ENCODE results near the gene ATG2A.

The ATG2A gene

DNA sequence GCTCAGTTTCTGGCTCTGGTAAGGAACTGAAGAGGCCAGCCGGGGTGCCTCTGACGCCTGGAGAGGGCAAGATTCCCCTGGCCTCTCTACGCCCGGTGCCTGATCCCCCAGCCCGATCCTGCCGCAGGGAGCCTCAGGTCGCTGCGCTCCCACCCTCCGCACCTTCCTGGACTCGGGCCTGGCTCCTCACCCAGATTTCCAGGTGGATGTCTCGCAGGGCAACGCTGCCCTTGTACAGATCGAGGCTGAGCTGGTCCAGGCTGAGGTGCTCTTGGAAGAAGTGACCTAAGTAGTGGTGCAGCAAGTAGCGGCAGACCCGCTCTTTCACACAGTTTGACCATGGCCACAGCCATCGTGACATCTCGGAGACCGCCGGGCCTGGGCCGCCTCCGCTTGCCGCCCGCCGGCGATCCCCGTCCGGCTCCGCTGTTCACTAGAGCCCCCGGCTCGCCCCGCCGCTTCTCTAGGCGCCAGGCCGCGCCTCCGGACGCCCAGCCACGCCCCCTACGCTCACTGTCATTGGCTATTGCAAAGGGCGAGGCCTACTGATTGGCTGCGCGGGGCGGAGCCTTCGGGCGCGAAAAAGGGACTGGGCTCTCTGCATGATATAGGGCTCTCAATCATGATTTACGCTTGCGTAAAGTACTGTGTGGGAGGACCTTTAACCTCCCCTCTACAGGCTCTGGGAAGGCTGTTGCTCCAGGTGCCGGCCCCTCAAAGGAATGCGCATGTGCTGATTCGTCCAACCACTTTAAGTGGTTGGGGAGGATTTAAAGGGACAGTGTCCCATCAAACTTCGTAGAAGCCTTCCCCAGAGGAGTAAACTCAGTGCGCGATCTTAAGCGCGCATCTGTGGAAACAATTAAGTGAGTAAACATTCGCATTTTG is at the start of gene ATG2A:
Gene ATG2A (minus strand): TSS at position 435 of the 888 bp plus-strand sequence. CDS start 74 bp downstream, at position 361.
- DNase-seq, result peak; percentile 100

DNA sequence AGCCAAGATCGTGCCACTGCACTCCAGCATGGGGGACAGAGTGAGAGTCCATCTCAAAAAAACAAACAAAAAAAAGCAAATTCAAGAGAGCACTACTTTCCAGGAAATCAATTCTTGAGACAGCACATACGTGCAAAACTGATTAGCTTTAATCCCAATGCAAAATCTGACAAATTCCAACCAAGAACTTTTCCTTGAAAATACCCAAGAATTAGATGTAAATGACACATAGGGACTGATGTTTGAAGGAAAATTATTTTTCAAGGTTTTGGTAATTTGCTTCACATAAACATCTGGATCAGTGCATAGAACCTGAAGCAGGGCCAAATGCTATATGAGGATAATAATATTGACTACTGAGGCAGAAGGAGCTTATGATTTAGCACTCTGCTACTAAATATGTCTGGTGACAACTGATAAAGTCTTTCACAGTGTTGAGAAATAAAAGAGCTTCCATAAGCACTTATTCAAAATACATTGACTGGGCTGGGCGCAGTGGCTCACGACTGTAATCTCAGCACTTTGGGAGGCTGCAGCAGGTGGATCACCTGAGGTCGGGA is 46.1 kb upstream of the ATG2A start:
- DNase-seq, result no peak

DNA sequence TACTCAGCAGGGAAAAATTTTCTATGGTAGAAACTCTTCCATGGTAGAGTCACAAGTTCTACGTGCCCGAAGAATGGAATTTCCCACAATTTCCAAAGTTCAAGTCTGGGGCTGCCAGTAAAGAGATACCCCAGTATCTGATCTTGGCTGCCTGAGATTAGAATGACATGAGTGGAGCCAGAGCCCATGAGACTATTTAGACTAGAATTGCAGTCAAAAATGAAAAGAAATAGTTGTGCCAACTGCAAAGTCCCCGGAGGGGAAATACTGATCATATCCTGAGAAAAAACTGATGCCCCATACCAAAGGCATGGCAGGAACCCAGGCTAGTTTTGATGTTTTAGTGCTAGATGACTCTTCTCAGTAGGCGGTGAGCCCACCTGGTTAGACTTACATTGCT is 43.7 kb upstream of the ATG2A start:
- no peak for DNase-seq

DNA sequence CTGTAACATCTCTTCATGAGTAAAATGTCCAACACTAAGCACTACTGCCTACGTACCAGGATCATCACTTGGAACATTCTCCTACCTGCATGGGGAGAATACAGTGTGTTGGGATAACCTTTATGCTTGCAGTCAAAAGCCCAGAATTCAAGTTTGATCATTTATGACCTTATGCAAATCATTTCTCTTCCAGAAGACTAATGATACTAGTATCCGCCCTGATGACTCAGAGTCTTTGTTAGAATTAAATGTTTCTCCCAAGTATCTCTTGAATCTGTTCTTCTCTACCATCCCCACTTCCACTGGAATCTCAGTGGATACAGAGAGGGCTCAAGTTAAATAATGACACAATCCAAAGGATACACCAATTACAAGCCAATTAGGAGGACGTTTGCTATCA is 42.5 kb upstream of the ATG2A start:
- no peak for DNase-seq

DNA sequence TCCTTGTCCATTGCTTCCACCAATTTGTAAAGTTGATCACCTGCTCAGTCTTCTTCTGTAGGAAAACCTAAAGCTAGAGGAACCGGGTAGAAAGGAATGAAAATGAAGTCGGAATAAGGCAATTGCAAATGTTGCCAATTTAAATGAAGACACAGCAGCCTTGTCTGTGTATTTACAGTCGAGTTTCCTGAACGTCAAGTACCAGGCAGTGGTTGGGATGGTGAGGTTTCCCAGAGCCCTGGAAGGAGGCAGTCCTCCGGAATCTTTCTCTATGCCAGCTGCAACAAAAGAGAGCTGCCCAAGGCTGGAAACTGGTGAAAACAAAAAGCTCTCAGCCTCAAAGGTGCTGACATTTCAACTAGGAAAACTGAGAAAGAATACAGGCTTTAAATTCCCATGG is 37.2 kb upstream of the ATG2A start:
- DNase-seq, result no peak

DNA sequence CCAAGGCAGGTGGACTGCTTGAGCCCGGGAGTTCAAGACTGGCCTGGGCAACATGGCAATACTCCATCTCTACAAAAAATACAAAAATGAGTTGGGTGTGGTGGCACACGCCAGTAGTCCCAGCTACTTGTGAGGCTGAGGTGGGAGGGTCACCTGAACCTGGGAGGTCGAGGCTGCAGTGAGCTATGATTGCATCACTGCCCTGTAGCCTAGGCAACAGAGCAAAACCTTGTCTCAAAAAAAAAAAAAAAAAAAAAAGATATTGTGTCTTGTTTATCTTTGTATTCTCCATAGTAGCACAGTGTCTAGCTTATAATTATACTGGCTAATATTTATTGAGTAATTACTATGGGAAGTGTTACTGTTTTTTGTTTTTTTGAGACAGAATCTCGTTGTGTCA is 34.5 kb upstream of the ATG2A start:
- no peak for DNase-seq

DNA sequence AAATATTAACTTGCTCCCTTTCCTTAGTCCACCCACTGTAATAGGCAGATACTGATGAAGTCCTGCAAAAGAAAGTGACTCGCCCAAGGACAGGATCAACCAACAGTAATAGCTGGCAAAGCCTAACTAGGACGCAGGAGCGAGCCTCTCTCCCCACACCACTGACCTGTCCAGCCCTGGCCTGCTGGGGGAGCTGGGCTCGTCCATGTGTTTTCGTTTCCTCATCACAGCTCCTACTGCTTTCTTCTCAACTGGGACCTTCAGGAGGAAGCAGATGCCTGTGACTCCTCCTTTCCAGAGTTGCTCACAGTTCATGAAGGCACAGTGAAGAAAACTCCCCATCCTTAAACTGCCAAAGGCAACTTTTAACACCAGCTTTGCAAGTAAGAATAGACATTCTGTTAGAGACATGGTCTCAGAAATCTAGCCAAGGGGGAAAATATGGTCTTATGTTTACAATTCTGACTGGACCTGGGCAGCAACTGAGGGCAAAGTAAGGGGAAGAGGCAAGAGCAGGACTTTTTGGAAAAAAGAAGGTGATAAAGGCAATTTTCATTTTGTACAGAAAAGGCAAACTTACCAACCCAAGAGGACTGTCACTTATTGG is 30.3 kb upstream of the ATG2A start:
- DNase-seq, result no peak

DNA sequence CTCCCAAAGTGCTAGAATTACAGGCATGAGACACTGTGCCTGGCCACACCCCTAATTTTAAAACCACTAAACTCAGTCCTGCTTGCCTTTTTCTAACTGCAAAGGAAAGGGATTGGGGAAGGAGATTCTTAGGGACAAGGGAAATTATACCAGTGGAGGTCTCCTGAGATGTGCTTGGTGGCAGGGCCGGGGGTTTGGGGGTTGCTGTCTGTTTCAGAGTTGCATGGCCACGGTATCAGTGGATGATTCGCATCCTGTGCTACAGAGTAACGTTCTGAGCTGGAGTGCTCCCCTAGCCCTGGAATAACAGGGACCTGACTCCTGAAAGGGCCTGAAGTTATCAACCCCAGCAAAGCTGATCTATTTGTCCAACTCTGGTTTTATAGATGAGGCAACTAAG is 19.5 kb upstream of the ATG2A start:
- no peak for DNase-seq

DNA sequence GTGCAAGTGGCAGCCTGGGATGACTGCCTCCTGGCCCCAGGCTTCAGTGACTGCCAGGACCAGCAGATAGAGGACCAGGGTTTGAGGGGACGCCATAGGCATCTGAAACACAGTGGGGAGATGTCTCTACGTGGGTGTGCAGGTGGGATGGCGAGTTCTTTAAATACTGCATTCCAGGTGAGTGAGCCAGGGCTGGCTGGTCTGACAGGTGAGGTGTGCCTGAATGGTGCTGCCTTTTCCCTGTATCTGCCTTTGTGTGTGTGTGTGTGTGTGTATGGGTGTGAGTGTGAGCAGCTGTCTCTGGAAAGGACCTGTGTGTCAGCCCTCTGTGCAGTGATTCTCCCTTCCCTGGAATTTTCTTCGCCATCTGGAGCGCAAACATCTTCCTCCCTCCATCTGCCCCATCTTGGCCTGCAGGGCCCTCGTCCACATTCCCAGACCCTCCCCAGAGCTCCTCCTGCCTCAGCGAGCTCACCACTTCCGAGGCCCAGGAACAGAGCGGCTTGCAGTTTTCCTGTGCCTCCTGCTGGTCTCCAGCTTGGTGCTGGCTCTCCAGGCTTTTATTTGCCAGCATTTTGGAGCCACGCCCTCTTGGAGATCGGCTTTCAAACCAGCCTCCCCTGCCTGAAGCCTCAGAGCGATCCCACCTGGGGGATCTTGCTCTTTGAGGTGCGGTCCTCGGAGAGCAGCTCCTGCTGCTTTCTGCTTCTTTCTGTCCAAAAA is 18.5 kb upstream of the ATG2A start, which contains the start of gene GPHA2:
Gene GPHA2 (minus strand): TSS at position 535 of the 723 bp plus-strand sequence. CDS start 433 bp downstream, at position 102.
- peak; percentile 91 for DNase-seq

DNA sequence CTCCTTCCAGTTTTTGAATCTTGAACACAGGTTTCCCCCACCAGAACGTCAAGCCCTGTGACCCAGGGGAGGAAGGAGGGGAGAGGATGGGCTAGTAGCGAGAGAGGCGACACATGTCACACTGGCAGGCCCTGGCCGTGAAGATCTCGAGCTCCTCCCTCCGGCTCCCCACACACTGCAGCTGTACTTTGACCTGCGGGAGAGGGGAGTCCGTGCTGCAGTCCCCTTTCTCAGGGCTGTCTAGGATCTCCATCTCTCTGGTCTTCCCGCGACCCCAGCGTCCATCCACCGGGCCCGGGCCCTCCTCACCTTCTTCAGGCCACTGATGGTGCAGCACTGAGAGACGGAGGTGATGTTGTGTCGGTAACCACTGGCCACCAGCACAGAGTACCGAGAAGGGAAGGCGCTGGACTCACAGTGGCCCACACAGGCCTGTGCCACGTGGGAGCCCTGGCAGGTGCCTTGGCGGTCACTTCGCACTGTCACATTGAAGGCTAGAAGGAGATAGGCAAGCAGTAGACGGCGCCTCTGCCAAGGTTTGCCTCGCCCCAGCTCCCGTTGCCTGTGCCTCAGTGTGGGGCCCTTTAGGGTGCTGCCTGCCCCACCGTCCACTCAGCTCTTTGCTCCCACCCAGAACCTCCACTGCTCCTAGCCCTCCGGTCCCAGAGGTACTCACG is 17.8 kb upstream of the ATG2A start:
- DNase-seq, result no peak

DNA sequence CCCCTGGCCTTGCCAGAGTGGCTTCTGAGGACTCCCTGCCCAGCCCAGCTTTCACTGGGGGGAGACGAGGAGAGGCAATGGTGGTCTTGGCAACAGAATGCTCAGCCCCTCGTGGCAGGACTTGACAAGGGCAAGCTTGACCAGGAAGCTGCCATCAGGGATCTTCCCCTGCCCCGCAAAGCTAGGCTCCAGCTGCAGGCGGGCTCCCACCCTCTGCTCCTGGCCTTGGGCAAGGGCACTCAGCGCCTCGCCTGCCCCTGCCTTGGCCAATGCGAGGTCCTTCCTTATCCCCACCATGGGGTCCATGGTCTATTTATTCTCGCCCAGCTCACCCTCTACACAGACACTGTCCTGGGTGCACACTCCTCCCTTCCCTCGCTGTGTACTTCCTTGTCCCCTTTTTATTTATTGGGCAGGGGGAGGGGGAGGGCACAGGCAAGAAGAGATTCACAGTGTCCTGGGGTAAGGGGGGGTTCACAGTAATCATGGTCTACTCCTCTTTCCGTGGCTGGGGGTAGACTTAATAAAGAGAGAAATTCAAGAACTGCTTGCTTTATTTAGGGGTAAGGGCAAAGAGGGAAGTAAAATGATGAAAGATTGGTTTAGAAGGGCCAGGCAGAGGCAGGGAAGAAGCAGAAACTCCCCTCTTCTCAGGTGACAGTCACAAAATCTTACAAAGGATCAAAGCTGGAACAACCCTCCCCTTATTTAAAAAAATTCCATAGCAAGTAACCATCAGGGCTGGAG is 17.1 kb upstream of the ATG2A start:
- DNase-seq, result no peak

DNA sequence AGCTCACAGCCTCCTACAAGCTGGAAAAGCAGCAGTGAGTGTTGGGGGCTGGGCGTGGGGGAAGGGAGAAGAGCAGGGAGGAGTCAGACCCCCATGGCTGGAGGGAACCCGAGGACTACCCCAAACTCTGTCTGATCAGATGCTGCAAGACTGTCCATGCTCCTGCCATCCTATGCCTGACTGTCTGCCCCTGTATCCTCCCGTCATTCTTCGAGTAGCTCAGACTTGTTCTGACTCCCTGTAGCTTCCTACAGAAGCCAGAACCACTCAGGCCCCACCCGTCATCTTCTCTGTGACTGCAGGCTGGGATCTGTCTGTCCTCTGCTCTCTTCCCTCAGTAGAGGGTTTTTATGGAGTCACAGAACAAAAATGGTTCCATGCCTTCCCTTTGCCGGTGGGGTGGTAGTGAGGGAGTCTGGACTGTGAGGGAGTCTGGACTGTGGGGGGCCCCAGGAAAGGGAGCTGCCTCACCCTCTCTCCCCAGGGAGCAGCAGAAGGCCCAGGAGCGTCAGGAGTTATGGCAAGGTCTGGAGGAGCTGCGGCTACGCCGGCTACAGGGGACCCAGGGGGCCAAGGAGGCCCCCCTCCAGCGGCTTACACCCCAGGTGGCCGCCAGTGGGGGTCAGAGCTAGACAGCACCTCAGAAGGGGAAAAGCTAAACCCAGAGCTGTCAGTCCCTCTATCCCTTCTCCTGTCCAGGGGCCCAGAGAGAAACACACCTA is 16.4 kb upstream of the ATG2A start:
- no peak for DNase-seq

DNA sequence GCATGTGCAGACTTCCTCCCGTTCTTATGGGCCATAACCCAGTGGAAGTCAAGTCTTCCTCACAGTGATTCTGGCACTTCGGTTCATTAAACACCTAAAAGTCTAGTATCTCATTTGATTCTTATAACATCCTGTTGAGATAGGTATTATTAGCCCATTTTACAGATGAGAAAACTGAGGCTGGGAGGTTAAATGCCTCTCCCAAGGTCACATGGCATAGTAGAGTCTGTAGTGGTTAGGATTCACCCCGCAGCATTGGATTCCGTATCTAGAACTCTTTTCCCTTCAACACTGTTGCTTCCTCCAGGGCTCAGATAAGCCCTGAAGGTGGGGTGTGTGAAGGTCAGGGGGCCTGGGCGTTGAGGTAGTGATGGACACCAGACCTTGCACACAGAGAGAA is 15.3 kb upstream of the ATG2A start:
- DNase-seq, result no peak

DNA sequence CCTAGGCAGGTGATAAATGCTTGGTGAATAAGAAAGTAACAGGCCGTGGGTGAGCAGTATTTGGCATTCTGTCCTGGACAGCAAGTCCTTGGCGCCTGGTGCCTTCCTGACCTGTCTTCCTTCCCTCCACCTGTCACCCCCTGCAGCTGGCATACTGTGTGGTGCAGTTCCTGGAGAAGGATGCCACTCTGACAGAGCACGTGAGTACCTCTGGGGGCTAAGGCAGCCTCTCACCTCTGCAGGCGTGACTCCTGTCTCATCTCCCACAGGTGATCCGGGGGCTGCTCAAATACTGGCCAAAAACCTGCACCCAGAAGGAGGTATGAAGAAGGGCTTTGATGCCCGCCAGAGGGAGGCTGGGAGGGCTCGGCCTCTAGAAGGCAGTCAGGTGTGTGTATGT is 14.3 kb upstream of the ATG2A start:
- DNase-seq, result no peak

DNA sequence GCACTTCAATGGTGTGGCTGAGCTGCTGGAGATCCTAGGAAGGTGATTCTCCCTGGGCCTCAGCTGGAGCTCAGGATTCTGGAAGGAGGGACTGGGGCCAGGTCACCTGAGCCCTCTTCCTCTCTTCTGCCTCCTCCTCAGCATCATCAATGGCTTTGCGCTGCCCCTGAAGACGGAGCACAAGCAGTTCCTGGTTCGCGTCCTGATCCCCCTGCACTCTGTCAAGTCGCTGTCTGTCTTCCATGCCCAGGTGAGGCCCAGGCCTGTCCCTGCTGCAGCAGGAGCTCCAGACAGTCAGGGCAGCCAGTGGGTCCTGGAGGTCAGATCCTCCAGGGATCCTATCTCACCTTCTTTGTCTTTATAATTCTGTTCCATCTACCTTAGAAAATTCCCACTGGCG is 13.3 kb upstream of the ATG2A start:
- DNase-seq, result no peak

DNA sequence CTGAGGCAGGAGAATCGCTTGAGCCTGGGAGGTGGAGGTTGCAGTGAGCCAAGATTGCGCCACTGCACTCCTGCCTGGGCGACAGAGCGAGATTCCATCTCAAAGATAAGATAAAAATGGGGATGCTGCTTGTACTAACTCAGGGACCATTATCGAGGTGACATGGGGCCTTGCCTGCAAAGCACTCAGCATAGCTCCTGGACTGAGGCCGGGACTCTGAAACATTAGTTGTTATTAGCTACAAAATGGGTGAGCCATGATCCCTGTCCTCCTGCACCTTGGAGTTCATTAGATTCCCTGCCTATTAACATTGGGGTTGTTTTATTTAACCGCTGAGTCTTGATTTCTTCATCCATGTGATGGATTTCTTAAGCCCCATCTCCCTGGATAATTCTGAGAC is 12.6 kb upstream of the ATG2A start:
- DNase-seq, result no peak

DNA sequence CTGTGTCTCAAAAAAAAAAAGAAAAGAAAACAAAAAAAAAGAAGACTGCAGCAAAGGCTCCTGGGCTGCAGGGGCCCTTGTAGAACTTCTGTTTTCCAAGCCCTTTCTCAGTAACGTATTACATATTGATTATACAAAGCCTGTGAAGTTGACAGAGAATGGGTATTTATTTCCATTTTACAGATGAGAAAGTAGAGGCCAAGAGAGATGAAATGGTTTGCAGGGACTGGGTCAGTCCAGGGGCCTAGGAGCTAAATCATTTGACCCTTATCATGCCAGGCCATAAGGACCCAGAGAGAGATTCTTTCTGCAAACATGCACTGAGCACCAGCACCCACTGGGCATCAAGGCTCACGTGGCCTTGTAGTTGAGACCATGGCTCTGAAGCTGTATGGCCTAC is 11.9 kb upstream of the ATG2A start:
- DNase-seq, result no peak

DNA sequence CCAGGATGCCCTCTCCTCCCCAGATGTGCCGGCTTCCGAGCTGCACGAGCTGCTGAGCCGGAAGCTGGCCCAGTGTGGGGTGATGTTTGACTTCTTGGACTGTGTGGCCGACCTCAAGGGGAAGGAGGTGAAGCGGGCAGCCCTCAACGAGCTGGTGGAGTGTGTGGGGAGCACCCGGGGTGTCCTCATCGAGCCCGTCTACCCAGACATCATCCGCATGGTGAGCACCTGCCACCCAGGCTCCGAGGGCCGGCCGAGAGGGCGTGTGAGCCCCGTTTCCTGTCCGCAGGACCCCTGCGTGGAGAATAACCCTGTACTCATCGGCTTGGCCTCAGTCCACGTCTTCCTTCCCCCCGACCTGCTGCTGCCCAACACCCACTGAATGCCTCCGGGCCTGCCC is 9.7 kb upstream of the ATG2A start:
- no peak for DNase-seq

DNA sequence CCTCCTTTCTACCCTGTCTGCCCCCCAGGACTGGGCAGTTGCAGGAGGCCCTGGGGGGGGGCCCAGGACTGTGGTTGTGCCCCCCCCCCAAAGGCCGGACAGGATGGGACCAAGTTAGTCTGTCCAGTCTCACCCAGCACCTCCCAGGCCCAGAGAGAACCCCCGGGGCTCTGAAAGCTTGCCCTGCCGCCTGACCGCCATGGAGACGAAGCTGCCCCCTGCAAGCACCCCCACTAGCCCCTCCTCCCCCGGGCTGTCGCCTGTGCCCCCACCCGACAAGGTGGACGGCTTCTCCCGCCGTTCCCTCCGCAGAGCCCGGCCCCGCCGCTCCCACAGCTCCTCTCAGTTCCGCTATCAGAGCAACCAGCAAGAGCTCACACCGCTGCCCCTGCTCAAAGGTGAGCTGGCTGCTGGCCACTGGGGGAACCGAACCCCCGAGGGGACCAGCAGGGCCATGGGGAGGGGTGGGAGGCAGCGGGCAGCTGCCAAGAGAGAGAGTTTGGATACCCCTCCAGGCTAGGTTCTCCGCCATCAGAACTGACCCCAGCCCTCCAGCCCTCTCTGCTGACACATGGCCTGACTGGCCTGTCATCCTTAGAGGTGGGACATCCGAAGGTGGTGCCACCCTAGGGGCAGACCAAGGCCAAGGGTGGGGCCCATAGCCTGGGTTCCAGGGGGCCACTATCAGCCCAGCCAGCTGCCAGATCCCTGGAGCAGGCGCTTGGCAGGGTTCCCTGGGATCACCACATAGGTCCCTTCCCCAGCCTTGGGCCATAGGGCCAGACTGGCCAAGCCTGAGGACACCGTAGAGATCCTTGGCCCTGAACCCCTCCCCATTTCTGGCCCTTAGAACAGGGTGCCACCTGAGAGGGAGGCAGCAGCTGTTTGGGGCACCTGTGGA is 8.8 kb upstream of the ATG2A start:
- DNase-seq, result no peak

DNA sequence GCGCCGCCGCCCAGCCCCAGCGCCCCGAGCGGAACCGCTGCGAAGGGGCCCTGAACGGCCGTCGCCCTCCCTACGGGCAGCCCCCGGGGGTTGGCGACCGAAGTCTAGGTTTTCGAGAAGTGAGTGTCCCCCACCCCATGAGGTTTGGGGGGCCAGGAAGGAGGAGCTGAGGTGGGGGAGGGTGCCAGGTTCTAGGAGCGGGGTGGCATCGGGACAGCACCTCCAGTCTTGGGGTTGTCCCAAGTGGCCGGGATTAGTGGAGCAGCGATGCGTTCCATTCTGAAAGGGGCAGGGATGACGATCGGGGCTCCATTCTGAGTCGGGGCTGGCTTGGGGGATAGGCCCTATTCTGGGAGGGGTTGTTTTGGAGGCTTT is 7.9 kb upstream of the ATG2A start:
- DNase-seq, result peak; percentile 43

Measured in NCI-H69 (cell line).